ENCODE data around the gene RABGAP1L.
"Not testable (repeated sequence)": the region's sequence is repeated elsewhere in the genome, so short reads cannot be mapped to it uniquely, and the experiment has no call there.

Gene RABGAP1L

GRCh38 chr1:174156437-174156836 lies 2.9 kb upstream of the RABGAP1L start:
- no peak for DNase-seq

- DNase-seq: no peak
Measured at GRCh38 chr1:174157157-174157806, 2.0 kb upstream of the RABGAP1L start.

- DNase-seq: no peak
Measured at GRCh38 chr1:174158767-174159251, 511 bp upstream of the RABGAP1L start.

GRCh38 chr1:174160109-174160473 lies 771 bp downstream of the RABGAP1L start:
- no peak for DNase-seq

- no peak for DNase-seq
Measured at GRCh38 chr1:174160603-174161002, 1.3 kb downstream of the RABGAP1L start.

- DNase-seq: no peak
Measured at GRCh38 chr1:174161813-174162212, 2.5 kb downstream of the RABGAP1L start.

- DNase-seq: no peak
Measured at GRCh38 chr1:174164826-174165225, 5.5 kb downstream of the RABGAP1L start.

- DNase-seq: no peak
Measured at GRCh38 chr1:174165471-174166137, 6.3 kb downstream of the RABGAP1L start.

- DNase-seq: no peak
Measured at GRCh38 chr1:174166530-174167264, 7.4 kb downstream of the RABGAP1L start.

GRCh38 chr1:174167265-174167803 lies 8.0 kb downstream of the RABGAP1L start:
- no peak for DNase-seq

- DNase-seq: no peak
Measured at GRCh38 chr1:174169342-174169741, 10.0 kb downstream of the RABGAP1L start.

GRCh38 chr1:174171073-174171472 lies 11.8 kb downstream of the RABGAP1L start:
- no peak for DNase-seq

GRCh38 chr1:174174461-174175329 lies 15.4 kb downstream of the RABGAP1L start:
- DNase-seq: no peak

- not testable (repeated sequence) for DNase-seq
Measured at GRCh38 chr1:174178459-174178858, 19.1 kb downstream of the RABGAP1L start.

- no peak for DNase-seq
Measured at GRCh38 chr1:174189428-174190062, 30.2 kb downstream of the RABGAP1L start.

- DNase-seq: no peak
Measured at GRCh38 chr1:174190691-174191199, 31.4 kb downstream of the RABGAP1L start.

GRCh38 chr1:174191349-174191862 lies 32.1 kb downstream of the RABGAP1L start:
- DNase-seq: no peak

- DNase-seq: no peak
Measured at GRCh38 chr1:174194461-174194860, 35.1 kb downstream of the RABGAP1L start.

GRCh38 chr1:174197088-174197487 lies 37.8 kb downstream of the RABGAP1L start:
- DNase-seq: no peak

- no peak for DNase-seq
Measured at GRCh38 chr1:174197547-174197946, 38.2 kb downstream of the RABGAP1L start.

GRCh38 chr1:174198202-174198601 lies 38.9 kb downstream of the RABGAP1L start:
- no peak for DNase-seq

- no peak for DNase-seq
Measured at GRCh38 chr1:174200746-174201145, 41.4 kb downstream of the RABGAP1L start.
